ENCODE data around the gene TRAF1. TPM values are rescaled to one million over a fixed set of nuclear protein-coding genes. Genes with fewer than 3 reads are reported as not detected.

The TRAF1 gene
- total RNA-seq, 1 experiment from 2014 or later: 1.8 TPM

DNA sequence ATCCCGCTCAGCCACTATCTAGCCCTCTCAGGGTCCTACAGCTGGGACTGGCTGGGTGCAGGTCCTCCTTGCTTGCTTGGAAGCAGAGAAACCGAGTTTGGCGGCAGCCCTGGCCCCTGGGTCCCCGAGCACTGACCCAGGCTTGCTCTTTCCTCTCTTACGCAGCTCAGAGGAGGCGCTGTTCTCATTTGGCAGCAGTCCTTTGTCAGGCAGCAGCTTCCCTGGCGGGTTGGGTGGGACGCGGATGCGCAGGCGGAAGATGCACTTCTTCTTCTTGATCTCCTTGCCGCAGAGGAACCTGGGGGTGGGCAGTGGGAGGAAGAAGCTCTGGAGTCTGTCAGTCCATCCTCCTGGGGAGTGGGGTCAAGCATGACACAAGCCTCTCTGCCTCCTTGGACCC is 64.1 kb downstream of the TRAF1 start (continued):
- TF ChIP-seq ZNF512 (CRISPR knock-in tag; IDR thresholded peaks at IDR 0.05; ENCODE audit: borderline replicate concordance) (no peak), PRRX2 (CRISPR knock-in tag; IDR thresholded peaks at IDR 0.05) (no peak), SP1 (CRISPR knock-in tag; conservative IDR thresholded peaks at IDR 0.05) (no peak)

GRCh38 chr9:120861935-120862334 is 64.7 kb downstream of the TRAF1 start:
- Mint-ChIP-seq H3K27me3 (ENCODE audit: low read depth) (no peaks in the 10 kb centered on the region), H3K4me3 (no peak overlapping the region), H3K9me3 (no peaks in the 10 kb centered on the region), H3K36me3 (peaks cover 9% of the 10 kb centered on the region), H3K27ac (no peak overlapping the region), H3K4me1 (no peaks in the 10 kb centered on the region)
- CTCF ChIA-PET: interaction anchor here (0.6 to 1.5 kb wide), 10 partner anchors 9 to 198 kb away, joined by 3 to 7 read pairs (median 5); no protein-coding TSS in a partner anchor
- no peak for DNase-seq (ENCODE audit: low spot score)
- POLR2A ChIA-PET: no interaction called here
- TF ChIP-seq, protein P1, sequence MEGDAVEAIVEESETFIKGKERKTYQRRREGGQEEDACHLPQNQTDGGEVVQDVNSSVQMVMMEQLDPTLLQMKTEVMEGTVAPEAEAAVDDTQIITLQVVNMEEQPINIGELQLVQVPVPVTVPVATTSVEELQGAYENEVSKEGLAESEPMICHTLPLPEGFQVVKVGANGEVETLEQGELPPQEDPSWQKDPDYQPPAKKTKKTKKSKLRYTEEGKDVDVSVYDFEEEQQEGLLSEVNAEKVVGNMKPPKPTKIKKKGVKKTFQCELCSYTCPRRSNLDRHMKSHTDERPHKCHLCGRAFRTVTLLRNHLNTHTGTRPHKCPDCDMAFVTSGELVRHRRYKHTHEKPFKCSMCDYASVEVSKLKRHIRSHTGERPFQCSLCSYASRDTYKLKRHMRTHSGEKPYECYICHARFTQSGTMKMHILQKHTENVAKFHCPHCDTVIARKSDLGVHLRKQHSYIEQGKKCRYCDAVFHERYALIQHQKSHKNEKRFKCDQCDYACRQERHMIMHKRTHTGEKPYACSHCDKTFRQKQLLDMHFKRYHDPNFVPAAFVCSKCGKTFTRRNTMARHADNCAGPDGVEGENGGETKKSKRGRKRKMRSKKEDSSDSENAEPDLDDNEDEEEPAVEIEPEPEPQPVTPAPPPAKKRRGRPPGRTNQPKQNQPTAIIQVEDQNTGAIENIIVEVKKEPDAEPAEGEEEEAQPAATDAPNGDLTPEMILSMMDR (IDR thresholded peaks at IDR 0.05): no peak
- TF ChIP-seq JAZF1 (CRISPR knock-in tag; IDR thresholded peaks at IDR 0.05): no peak
- TF ChIP-seq, protein P2, sequence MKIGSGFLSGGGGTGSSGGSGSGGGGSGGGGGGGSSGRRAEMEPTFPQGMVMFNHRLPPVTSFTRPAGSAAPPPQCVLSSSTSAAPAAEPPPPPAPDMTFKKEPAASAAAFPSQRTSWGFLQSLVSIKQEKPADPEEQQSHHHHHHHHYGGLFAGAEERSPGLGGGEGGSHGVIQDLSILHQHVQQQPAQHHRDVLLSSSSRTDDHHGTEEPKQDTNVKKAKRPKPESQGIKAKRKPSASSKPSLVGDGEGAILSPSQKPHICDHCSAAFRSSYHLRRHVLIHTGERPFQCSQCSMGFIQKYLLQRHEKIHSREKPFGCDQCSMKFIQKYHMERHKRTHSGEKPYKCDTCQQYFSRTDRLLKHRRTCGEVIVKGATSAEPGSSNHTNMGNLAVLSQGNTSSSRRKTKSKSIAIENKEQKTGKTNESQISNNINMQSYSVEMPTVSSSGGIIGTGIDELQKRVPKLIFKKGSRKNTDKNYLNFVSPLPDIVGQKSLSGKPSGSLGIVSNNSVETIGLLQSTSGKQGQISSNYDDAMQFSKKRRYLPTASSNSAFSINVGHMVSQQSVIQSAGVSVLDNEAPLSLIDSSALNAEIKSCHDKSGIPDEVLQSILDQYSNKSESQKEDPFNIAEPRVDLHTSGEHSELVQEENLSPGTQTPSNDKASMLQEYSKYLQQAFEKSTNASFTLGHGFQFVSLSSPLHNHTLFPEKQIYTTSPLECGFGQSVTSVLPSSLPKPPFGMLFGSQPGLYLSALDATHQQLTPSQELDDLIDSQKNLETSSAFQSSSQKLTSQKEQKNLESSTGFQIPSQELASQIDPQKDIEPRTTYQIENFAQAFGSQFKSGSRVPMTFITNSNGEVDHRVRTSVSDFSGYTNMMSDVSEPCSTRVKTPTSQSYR (CRISPR knock-in tag; IDR thresholded peaks at IDR 0.05): no peak
- TF ChIP-seq IRF1 (CRISPR knock-in tag; IDR thresholded peaks at IDR 0.05): no peak
- TF ChIP-seq NR3C1 (CRISPR knock-in tag; conservative IDR thresholded peaks at IDR 0.05; ENCODE audit: low read depth): no peak
- no peak for TF ChIP-seq ZNF219 (CRISPR knock-in tag; IDR thresholded peaks at IDR 0.05; ENCODE audit: borderline replicate concordance)
- TF ChIP-seq, protein P3, sequence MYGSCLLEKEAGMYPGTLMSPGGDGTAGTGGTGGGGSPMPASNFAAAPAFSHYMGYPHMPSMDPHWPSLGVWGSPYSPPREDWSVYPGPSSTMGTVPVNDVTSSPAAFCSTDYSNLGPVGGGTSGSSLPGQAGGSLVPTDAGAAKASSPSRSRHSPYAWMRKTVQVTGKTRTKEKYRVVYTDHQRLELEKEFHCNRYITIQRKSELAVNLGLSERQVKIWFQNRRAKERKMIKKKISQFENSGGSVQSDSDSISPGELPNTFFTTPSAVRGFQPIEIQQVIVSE (CRISPR knock-in tag; IDR thresholded peaks at IDR 0.05; ENCODE audit: borderline replicate concordance): no peak
- TF ChIP-seq HMGA2 (CRISPR knock-in tag; IDR thresholded peaks at IDR 0.05): no peak
- no peak for TF ChIP-seq IRF2 (CRISPR knock-in tag; IDR thresholded peaks at IDR 0.05; ENCODE audit: borderline replicate concordance, low read depth)
- TF ChIP-seq, protein P4, sequence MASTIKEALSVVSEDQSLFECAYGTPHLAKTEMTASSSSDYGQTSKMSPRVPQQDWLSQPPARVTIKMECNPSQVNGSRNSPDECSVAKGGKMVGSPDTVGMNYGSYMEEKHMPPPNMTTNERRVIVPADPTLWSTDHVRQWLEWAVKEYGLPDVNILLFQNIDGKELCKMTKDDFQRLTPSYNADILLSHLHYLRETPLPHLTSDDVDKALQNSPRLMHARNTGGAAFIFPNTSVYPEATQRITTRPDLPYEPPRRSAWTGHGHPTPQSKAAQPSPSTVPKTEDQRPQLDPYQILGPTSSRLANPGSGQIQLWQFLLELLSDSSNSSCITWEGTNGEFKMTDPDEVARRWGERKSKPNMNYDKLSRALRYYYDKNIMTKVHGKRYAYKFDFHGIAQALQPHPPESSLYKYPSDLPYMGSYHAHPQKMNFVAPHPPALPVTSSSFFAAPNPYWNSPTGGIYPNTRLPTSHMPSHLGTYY (CRISPR knock-in tag; IDR thresholded peaks at IDR 0.05): no peak
- TF ChIP-seq NR2C2 (CRISPR knock-in tag; IDR thresholded peaks at IDR 0.05): no peak
- TF ChIP-seq PRRX2 (CRISPR knock-in tag; IDR thresholded peaks at IDR 0.05): no peak
- no peak for TF ChIP-seq MAX (CRISPR knock-in tag; IDR thresholded peaks at IDR 0.05)
- no peak for TF ChIP-seq SP1 (CRISPR knock-in tag; conservative IDR thresholded peaks at IDR 0.05)
- no peak for TF ChIP-seq JUN (CRISPR knock-in tag; IDR thresholded peaks at IDR 0.05)
- TF ChIP-seq, protein P5, sequence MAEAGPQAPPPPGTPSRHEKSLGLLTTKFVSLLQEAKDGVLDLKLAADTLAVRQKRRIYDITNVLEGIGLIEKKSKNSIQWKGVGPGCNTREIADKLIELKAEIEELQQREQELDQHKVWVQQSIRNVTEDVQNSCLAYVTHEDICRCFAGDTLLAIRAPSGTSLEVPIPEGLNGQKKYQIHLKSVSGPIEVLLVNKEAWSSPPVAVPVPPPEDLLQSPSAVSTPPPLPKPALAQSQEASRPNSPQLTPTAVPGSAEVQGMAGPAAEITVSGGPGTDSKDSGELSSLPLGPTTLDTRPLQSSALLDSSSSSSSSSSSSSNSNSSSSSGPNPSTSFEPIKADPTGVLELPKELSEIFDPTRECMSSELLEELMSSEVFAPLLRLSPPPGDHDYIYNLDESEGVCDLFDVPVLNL (CRISPR knock-in tag; IDR thresholded peaks at IDR 0.05; ENCODE audit: borderline replicate concordance, low read depth): no peak
- no peak for TF ChIP-seq ZNF317 (CRISPR knock-in tag; IDR thresholded peaks at IDR 0.05; ENCODE audit: borderline replicate concordance, low read depth)
- no peak for ATAC-seq

All from WTC11 (cell line).